GM23338 (cell line): ENCODE data around the gene NDUFS5.

Experiments used
- EZH2 ChIP-seq: fragments of 200-600 bp; sonication (generic); IDR thresholded peaks from one replicate; pipeline ENCODE4 v1.8.0; 2017; ENCODE audit warnings: antibody characterized with exemption, mild to moderate bottlenecking, low read depth; ENCODE audit not compliant: unreplicated experiment
- EZH2phosphoT487 ChIP-seq: fragments of 200-600 bp; sonication (generic); IDR thresholded peaks from one replicate; pipeline ENCODE4 v1.8.1; 2018; ENCODE audit warnings: antibody characterized with exemption; ENCODE audit not compliant: unreplicated experiment
- POLR2AphosphoS5 ChIP-seq: IDR thresholded peaks from 2 replicates; pipeline ENCODE4 v1.6.1; 2016; ENCODE audit warnings: antibody characterized with exemption, low read depth
- TF ChIP-seq, protein P1 (sequence below), 2 experiments: fragments of 200-600 bp in 1 of 2; sonication (generic) in 1 of 2; conservative IDR thresholded peaks; 2 replicates each; pipeline versions ENCODE4 v1.5.1 to v1.6.1; 2016 to 2017; ENCODE audit warnings: antibody characterized with exemption in 2 of 2, low read depth in 2 of 2, mild to moderate bottlenecking in 2 of 2, moderate library complexity in 1 of 2
- TF ChIP-seq, protein P2 (sequence below): IDR thresholded peaks from one replicate; pipeline ENCODE4 v1.6.1; 2018; ENCODE audit warnings: antibody characterized with exemption; ENCODE audit not compliant: unreplicated experiment

DNA sequence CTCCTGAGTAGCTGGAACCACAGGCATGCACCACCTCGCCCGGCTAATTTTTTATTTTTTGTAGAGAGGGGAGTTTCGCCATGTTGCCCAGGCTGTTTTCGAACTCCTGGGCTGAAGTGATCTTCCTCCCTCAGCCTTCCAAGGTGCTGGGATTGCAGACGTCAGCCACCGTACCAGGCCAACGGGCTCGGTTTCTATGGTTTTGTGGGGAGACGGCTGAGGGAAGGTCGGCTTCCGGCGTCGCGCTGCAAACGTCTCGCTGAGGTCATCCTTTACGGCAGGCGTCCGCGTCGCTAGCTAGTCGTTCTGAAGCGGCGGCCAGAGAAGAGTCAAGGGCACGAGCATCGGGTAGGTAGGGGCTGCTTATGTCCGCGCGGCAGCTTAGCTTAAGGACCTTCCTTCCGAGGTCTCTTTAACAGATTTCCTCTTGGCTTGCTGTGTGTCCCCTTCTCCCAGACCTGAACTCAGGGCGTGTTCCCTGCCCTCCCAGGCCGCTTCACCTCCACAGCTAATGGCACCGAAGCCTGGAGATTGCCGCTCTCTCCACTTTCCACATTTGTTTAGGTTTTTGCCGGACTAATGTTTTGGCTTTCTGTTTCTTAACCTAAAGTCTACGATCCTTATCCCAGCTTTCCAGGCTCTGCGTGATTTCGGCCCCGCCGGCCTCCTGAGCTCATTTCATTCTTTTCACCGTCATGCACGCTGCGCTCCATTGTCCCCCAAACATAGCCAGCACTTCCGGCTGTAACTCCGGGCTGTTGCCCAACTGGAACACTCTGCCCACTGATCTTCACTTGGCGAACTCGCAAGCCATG lies at the start of gene NDUFS5:
- TF ChIP-seq, protein P1, sequence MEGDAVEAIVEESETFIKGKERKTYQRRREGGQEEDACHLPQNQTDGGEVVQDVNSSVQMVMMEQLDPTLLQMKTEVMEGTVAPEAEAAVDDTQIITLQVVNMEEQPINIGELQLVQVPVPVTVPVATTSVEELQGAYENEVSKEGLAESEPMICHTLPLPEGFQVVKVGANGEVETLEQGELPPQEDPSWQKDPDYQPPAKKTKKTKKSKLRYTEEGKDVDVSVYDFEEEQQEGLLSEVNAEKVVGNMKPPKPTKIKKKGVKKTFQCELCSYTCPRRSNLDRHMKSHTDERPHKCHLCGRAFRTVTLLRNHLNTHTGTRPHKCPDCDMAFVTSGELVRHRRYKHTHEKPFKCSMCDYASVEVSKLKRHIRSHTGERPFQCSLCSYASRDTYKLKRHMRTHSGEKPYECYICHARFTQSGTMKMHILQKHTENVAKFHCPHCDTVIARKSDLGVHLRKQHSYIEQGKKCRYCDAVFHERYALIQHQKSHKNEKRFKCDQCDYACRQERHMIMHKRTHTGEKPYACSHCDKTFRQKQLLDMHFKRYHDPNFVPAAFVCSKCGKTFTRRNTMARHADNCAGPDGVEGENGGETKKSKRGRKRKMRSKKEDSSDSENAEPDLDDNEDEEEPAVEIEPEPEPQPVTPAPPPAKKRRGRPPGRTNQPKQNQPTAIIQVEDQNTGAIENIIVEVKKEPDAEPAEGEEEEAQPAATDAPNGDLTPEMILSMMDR (conservative IDR thresholded peaks at IDR 0.05; ENCODE audit: low read depth in 2 of 2): no peak
- TF ChIP-seq, protein P2, sequence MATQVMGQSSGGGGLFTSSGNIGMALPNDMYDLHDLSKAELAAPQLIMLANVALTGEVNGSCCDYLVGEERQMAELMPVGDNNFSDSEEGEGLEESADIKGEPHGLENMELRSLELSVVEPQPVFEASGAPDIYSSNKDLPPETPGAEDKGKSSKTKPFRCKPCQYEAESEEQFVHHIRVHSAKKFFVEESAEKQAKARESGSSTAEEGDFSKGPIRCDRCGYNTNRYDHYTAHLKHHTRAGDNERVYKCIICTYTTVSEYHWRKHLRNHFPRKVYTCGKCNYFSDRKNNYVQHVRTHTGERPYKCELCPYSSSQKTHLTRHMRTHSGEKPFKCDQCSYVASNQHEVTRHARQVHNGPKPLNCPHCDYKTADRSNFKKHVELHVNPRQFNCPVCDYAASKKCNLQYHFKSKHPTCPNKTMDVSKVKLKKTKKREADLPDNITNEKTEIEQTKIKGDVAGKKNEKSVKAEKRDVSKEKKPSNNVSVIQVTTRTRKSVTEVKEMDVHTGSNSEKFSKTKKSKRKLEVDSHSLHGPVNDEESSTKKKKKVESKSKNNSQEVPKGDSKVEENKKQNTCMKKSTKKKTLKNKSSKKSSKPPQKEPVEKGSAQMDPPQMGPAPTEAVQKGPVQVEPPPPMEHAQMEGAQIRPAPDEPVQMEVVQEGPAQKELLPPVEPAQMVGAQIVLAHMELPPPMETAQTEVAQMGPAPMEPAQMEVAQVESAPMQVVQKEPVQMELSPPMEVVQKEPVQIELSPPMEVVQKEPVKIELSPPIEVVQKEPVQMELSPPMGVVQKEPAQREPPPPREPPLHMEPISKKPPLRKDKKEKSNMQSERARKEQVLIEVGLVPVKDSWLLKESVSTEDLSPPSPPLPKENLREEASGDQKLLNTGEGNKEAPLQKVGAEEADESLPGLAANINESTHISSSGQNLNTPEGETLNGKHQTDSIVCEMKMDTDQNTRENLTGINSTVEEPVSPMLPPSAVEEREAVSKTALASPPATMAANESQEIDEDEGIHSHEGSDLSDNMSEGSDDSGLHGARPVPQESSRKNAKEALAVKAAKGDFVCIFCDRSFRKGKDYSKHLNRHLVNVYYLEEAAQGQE: no peak
- TF ChIP-seq EZH2 (no peak), POLR2AphosphoS5 (peak; percentile 94), EZH2phosphoT487 (no peak)
